ENCODE results near the gene ARID3A.

The ARID3A gene

GRCh38 chr19:892243-892893, 33.5 kb upstream of the ARID3A start:
- no peak for DNase-seq

- DNase-seq, result peak; percentile 94
These were observed 32.7 kb upstream of the ARID3A start, which contains the start of the genes MED16 and RNU6-9 for GRCh38 chr19:892894-893689. Gene MED16, minus strand, starts transcription at chr19:893187. Its CDS starts 2,056 bp downstream, at chr19:891131. Gene RNU6-9, plus strand, starts transcription at chr19:893484.

DNA sequence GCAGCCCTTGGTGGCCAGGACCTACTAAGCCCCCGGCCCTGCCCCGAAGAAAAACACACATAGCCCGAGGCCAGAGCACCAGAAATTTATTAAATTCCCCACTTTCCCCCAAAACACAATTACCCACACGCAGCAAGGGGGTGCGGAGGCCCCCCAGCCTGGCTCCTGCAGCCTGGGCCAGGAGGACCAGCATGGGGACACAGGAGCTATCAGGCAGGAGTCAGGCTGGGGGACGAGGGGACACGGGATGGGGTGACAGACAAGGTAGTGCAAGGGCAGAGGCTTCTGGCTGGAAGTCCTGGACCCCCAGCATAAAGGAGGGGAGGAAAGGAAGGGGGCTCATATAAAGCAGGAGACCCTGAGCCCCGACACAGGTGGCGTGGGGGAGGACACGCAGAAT, 29.4 kb upstream of the ARID3A start:
- no peak for DNase-seq

GRCh38 chr19:896999-897398, 28.8 kb upstream of the ARID3A start:
- DNase-seq, result no peak

- no peak for DNase-seq
These were observed 28.3 kb upstream of the ARID3A start for GRCh38 chr19:897442-898039.

DNA sequence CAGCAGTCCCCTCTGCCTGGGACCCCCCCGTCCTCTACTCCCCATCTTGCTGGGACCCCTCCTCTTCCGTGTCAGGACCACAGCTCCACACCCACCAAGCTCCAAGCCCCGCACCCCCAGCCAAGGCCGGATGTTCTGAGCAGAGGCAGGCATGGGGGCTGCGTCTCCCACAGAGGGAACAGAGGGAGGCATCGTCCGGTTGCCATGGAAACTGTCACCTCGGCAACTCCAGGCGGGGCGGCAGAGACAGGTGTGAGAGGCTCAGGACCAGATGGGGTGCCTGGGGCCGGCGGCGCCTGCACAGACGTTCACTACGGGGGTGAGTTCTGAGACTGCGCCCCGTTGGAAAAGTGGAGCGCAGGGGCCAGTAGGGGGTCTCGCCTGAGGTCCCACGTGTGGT, 27.2 kb upstream of the ARID3A start:
- DNase-seq, result no peak

DNA sequence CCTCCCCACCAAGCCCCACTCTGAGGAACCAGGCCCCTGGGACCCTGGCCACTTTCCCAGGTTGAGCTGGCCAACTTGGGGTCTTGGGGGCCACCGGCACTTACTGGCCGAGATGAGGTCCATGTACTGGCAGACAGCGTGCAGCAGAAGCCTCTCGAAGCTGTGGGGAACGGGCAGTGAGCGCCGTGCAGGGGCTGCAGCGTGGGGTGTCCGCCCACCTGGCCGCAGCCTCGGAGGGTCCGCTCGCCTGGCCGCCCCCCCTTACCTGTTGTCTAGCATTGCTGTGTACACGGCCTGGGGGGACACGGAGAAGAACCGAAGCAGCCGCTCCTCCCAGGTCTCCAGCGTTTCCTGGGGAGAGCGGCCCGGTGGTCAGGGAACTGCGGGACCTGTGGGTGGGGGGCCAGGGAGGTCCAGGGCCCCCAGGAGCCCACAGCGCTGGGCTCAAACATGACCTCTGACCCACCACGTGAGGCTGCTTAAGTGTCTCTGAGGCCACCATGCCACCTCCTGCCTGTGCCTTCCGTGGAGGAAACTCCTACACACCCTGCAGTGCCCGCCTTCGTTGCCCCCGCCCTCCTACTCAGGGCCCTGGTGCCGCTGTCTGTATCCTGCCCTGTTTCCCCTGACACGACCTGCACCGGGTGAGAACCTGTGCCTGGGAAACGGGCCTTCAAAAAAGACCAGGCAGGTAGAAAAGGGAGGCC, 26.3 kb upstream of the ARID3A start:
- DNase-seq, result no peak

DNA sequence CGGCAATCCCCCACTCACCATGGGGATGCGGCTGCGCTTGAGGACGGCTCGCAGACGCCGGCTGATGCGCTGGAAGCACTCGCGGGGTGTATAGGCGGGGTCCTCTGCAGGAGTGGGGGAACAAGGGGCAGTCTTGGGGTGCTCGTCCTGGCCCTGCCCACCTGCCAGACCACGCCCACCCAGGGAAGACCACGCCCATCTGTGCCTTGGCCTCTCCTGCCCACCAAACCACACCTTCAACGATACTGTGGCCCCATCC, 25.9 kb upstream of the ARID3A start:
- DNase-seq, result no peak

GRCh38 chr19:900302-901111, 25.3 kb upstream of the ARID3A start:
- DNase-seq, result peak; percentile 39

- no peak for DNase-seq
These were observed 24.4 kb upstream of the ARID3A start for GRCh38 chr19:901216-902092.

DNA sequence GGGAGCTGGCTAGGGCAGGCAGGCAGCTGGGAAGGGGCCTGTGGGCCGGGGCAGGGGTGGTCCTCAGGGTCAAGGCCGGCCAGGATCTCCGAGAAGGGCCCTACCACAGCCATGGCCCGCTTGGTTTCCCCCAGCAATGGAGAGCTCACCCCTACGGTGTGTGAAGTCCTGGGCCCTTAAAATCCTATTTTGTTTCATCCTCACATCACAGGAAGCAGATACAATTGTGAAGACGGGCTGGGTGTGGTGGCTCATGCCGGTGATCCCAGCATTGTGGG, 23.8 kb upstream of the ARID3A start:
- DNase-seq, result no peak

- no peak for DNase-seq
These were observed 23.2 kb upstream of the ARID3A start for GRCh38 chr19:902446-903226.

- DNase-seq, result no peak
These were observed 22.5 kb upstream of the ARID3A start for GRCh38 chr19:903266-903797.

GRCh38 chr19:904545-904944, 21.3 kb upstream of the ARID3A start:
- no peak for DNase-seq

DNA sequence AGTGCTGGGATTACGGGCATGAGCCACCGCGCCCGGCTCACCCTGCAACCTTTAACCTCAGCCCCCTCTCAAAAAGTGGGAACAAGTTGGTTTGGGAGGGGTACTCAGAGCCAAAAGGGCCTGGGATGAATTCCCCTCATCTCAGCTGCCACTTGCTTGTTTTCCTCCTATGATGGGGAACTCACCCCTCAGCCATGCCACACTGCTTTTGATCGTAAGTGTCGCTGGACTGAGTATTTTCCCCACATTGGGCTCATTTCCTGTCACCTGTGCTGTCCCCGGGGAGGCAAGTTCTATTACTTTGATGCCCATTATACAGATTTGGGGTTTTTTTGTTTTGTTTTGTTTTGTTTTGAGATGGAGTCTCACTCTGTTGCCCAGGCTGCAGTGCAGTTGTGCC, 19.4 kb upstream of the ARID3A start:
- DNase-seq, result no peak

DNA sequence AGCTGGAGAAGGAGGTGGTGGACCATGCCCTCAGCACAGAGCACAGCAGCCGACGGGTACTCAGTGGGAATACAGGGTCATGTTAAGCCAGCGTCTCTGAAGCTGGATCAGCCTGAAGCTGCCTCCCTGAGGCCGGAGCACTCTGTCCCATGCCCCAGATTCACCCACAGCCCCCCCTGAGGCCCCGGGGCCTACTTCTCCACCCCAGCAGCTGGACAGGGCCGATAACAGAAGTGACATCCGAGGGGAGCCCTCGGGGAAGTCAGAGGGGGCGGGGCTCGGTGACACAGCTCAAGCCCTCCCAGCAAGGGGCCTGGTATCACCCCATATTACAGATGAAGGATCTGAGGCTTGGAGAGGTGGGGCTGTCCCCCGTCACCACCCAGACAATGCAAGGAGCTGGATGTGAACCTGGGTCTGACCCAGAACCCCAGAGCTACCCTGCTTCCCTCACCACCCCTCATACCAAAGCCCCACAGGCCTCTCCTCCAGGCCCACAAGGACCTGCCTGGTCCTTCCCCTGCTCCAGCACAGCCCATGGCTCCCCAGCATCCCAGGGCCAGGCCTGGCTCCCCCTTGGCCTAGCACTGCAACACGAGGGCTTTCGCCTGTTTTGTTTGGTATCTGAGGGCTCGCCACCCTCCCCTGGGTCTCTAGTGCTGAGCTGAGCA, 18.5 kb upstream of the ARID3A start:
- no peak for DNase-seq

DNA sequence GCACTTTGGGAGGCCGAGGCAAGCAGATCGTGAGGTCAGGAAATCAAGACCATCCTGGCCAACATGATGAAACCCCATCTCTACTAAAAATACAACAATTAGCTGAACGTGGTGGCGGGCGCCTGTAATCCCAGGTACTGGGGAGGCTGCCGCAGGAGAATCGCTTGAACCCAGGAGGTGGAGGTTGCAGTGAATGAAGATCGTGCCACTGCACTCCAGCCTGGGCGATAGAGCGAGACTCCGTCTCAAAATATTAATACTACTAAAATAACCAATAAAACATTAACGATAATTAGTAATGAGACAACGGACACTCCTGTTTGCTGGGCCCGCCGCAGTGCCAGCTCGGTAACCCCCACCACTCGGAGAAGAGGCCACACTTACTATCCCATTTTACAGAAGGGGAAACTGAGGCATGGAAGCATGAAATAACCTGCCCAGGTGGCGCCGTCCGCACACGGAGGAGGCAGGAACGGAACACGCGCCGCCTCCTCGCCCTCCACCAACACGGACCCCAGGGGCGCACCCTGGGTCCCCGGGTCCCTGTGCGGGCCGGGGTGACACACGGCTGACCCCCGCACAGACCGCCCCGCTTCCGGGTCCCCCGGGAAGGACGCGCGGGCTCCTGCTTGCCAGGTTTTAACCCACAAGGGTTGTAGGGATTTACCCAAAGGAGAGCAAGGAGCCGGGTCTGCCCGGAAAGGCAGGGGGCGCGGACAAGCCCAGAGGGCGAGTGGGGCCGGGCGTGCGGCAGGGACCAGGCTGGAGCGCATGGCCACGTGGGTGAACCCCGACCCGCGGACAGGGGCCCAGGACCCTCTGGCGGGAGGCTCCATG, 14.4 kb upstream of the ARID3A start:
- DNase-seq, result no peak

DNA sequence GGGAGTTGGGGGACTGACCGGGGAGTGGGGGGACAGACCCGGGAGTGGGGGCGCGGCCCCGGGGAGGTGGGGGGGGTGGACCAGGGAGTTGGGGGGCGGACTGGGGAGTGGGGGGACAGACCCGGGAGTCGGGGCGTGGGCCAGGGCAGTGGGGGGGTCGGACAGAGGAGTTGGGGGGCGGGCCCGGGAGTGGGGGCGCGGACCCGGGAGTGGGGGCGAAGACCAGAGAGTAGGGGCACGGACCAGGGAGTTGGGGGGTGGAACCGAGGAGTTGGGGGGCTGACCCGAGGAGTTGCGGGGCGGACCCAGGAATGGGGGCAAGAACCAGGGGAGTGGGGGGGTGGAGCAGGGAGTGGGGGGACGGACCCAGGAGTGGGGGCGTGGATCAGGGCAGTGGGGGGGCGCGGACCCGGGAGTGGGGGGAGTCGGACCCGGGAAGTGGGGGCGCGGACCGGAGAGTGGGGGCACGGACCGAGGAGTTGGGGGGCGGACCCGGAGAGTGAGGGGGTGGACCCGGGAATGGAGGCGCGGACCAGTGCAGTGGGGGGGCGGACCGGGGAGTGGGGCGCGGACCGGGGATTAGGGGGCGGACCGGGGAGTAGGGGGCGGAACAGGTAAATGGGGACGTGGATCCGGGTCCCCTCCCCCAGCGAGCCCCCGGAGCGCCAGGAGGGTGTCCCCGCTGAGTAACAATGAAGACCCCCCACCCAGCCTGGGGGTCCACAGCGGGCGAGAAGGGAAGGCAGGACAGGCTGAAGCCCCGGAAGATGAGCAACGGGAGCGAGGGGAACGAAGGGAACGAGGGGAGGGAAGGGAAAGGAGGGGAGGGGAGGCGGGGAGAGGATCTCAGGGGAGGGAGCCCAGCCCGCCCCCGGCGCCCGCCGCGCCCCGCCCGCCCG, 13.4 kb upstream of the ARID3A start:
- no peak for DNase-seq
